NCI-H748 (cell line): ENCODE measurements around the gene ABTB2.
A peak's percentile ranks its signal among the peaks of the same experiment; 100 is the strongest.

Experiments
- DNase-seq: peaks from one replicate; lab custom pipeline; 2025; ENCODE audit not compliant: unreplicated experiment; lab: John Stamatoyannopoulos, UW

ABTB2 gene

GRCh38 chr11:34344410-34344767 is 13.4 kb downstream of the ABTB2 start:
- no peak for DNase-seq

- DNase-seq: no peak
These were observed 14.1 kb downstream of the ABTB2 start for GRCh38 chr11:34343686-34344085.

GRCh38 chr11:34343153-34343552 is 14.7 kb downstream of the ABTB2 start:
- no peak for DNase-seq

- no peak for DNase-seq
These were observed 15.8 kb downstream of the ABTB2 start for GRCh38 chr11:34341931-34342533.

GRCh38 chr11:34341096-34341495 is 16.7 kb downstream of the ABTB2 start:
- DNase-seq: no peak

GRCh38 chr11:34340653-34341052 is 17.2 kb downstream of the ABTB2 start:
- DNase-seq: no peak

GRCh38 chr11:34339149-34340064 is 18.4 kb downstream of the ABTB2 start:
- DNase-seq: peak; percentile 57

GRCh38 chr11:34337016-34337415 is 20.8 kb downstream of the ABTB2 start:
- no peak for DNase-seq

- DNase-seq: no peak
These were observed 22.0 kb downstream of the ABTB2 start for GRCh38 chr11:34335801-34336200.

- DNase-seq: no peak
These were observed 22.5 kb downstream of the ABTB2 start for GRCh38 chr11:34335331-34335730.

GRCh38 chr11:34333787-34334186 is 24.0 kb downstream of the ABTB2 start:
- no peak for DNase-seq

- DNase-seq: peak; percentile 93
These were observed 25.3 kb downstream of the ABTB2 start for GRCh38 chr11:34332524-34332923.

GRCh38 chr11:34331736-34332135 is 26.1 kb downstream of the ABTB2 start:
- DNase-seq: no peak

- DNase-seq: peak; percentile 86
These were observed 26.5 kb downstream of the ABTB2 start for GRCh38 chr11:34331329-34331728.

GRCh38 chr11:34330653-34331052 is 27.2 kb downstream of the ABTB2 start:
- DNase-seq: no peak

GRCh38 chr11:34329876-34330275 is 27.9 kb downstream of the ABTB2 start:
- no peak for DNase-seq

- no peak for DNase-seq
These were observed 29.2 kb downstream of the ABTB2 start for GRCh38 chr11:34328632-34328910.

- peak; percentile 19 for DNase-seq
These were observed 29.8 kb downstream of the ABTB2 start for GRCh38 chr11:34327804-34328631.

GRCh38 chr11:34324466-34324865 is 33.3 kb downstream of the ABTB2 start:
- no peak for DNase-seq

GRCh38 chr11:34323601-34324000 is 34.2 kb downstream of the ABTB2 start:
- DNase-seq: no peak

- no peak for DNase-seq
These were observed 39.4 kb downstream of the ABTB2 start for GRCh38 chr11:34318111-34319037.
